Testis (tissue), 2 donors: Measurements from ENCODE around the gene PTPRN2.

Source experiments
- CTCF ChIP-seq, 3 experiments: fragments of 450-650 bp in 2 of 3; fragments of 200-600 bp in 1 of 3; sonication (generic) in 1 of 3; IDR thresholded peaks; one replicate each; pipeline ENCODE4 v1.5.1; 2016 to 2019; ENCODE audit warnings: antibody characterized with exemption in 3 of 3, mild to moderate bottlenecking in 2 of 3, moderate library complexity in 1 of 3
- POLR2A ChIP-seq: fragments of 450-650 bp; IDR thresholded peaks from one replicate; pipeline ENCODE4 v1.6.1; 2017; ENCODE audit warnings: antibody characterized with exemption, mild to moderate bottlenecking, moderate library complexity

DNA sequence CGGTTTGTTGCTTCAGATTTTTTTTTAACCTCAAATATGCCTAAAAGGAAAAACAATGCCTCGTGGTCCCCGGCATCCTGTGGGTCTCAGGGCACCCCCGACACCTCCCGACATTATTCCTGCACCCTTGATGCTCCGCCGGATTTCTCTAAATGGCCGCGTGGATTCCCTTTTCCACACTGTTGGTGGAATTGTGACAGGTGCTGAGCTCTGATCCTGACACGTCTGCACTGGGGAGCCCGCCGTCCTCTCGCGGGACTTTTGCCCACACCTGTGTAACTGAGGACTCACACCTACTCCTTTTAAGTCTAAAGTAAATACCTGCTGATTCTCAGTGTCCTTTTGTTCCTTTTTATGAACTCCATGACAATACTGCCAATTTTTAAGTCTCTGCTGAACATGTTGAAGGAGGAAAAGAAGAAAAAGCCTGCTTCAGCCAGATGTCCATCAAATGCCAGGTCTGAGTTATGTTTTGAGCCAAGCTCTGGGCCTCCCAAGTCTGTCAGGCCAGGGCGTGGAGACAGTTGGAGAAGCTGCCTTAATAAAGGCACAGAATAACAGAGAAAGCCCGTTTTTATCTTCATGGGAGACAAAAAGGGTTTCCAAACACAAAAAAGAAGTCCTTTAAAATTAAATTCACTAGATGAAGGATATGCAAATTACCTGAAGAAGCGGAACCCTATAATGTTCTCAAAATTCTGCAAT lies 682.6 kb downstream of the PTPRN2 start:
- no peak for TF ChIP-seq CTCF (IDR thresholded peaks at IDR 0.05)
- TF ChIP-seq POLR2A: no peak
